IMR-90 (cell line): Measurements from ENCODE around the gene UBASH3A. TPM values are rescaled to one million over a fixed set of nuclear protein-coding genes. Genes with fewer than 3 reads are reported as not detected.

ENCODE experiments used
- ATAC-seq: fragments of 200-7000 bp; cut with Tn5 transposase; 2 replicates; pipeline ENCODE4 v1.9.1; 2020; ENCODE audit warnings: low read depth, mild to moderate bottlenecking, moderate library complexity
- BruUV-seq: library from RNA; stranded (reverse); fragments of 400-500 nt; replicated peaks from 2 replicates; lab custom pipeline; 2021; lab: Mats Ljungman, UMichigan
- CTCF ChIA-PET: fragments of 300-600 bp; formaldehyde crosslinking; extraction: SDS; loops from one replicate; lab custom pipeline; 2021; ENCODE audit warnings: antibody characterized with exemption; lab: Yijun Ruan, JAX
- POLR2A ChIA-PET: fragments of 300-600 bp; sonication (Branson Sonifier 250); formaldehyde crosslinking; loops from one replicate; lab custom pipeline; 2022; ENCODE audit warnings: antibody characterized with exemption; ENCODE audit not compliant: unreplicated experiment; lab: Charles Lee
- DNase-seq: peaks from one replicate; pipeline ENCODE4 v3.0.0; 2013
- H2AFZ ChIP-seq: replicated peaks from 2 replicates; pipeline ENCODE3; 2013; ENCODE audit warnings: low read length, mild to moderate bottlenecking; ENCODE audit not compliant: poor library complexity
- H2AK5ac ChIP-seq: 2 replicates; pipeline ENCODE4 v1.6.1; 2013; ENCODE audit warnings: low read depth, low read length, inconsistent platforms
- H2AK9ac ChIP-seq: replicated peaks from 2 replicates; pipeline ENCODE3; 2013; ENCODE audit warnings: mild to moderate bottlenecking, low read depth, low read length, moderate library complexity; ENCODE audit not compliant: poor library complexity
- H2BK120ac ChIP-seq: 2 replicates; pipeline ENCODE4 v1.6.1; 2013; ENCODE audit warnings: low read depth, low read length, inconsistent platforms
- H2BK15ac ChIP-seq: 3 replicates; pipeline ENCODE4 v1.6.1; 2013; ENCODE audit warnings: low read depth, low read length, inconsistent platforms
- H2BK20ac ChIP-seq: 2 replicates; pipeline ENCODE4 v1.6.1; 2013; ENCODE audit warnings: low read depth, mild to moderate bottlenecking, inconsistent platforms, low read length, moderate library complexity
- H2BK5ac ChIP-seq: 2 replicates; pipeline ENCODE4 v1.6.1; 2013; ENCODE audit warnings: mild to moderate bottlenecking, low read depth, low read length, inconsistent platforms; ENCODE audit not compliant: poor library complexity, severe bottlenecking
- H3K14ac ChIP-seq: replicated peaks from 2 replicates; pipeline ENCODE4 v1.6.1; 2013; ENCODE audit warnings: low read depth, low read length, inconsistent platforms
- H3K18ac ChIP-seq: 2 replicates; pipeline ENCODE4 v1.6.1; 2013; ENCODE audit warnings: low read depth, low read length, control low read depth
- H3K23ac ChIP-seq: 2 replicates; pipeline ENCODE4 v1.6.1; 2013; ENCODE audit warnings: low read depth, low read length, inconsistent platforms
- H3K27ac ChIP-seq: 2 replicates; pipeline ENCODE4 v1.5.1; 2013; ENCODE audit warnings: mild to moderate bottlenecking, control low read depth, low read length; ENCODE audit not compliant: insufficient read depth
- H3K27me3 ChIP-seq: 2 replicates; pipeline ENCODE4 v1.6.1; 2013; ENCODE audit warnings: low read length; ENCODE audit not compliant: control insufficient read depth, insufficient read depth
- H3K36me3 ChIP-seq: 2 replicates; pipeline ENCODE4 v1.6.1; 2013; ENCODE audit warnings: low read length, mixed read lengths; ENCODE audit not compliant: control insufficient read depth, insufficient read depth
- H3K4ac ChIP-seq: 2 replicates; pipeline ENCODE4 v1.6.1; 2013; ENCODE audit warnings: low read depth, low read length, inconsistent platforms
- H3K4me1 ChIP-seq: 2 replicates; pipeline ENCODE4 v1.6.1; 2013; ENCODE audit warnings: low read length, mixed read lengths; ENCODE audit not compliant: control insufficient read depth, insufficient read depth
- H3K4me2 ChIP-seq: 2 replicates; pipeline ENCODE4 v1.6.1; 2013; ENCODE audit warnings: low read depth, mild to moderate bottlenecking, control low read depth, low read length, moderate library complexity
- H3K4me3 ChIP-seq: 2 replicates; pipeline ENCODE4 v1.5.1; 2013; ENCODE audit warnings: low read depth, mild to moderate bottlenecking, control low read depth, low read length, moderate library complexity; ENCODE audit not compliant: insufficient read depth
- H3K56ac ChIP-seq: 2 replicates; pipeline ENCODE4 v1.6.1; 2013; ENCODE audit warnings: low read length, inconsistent platforms; ENCODE audit not compliant: insufficient read depth; ENCODE audit errors: extremely low read depth
- H3K79me1 ChIP-seq, 2 experiments: 2 replicates each; pipeline ENCODE4 v1.6.1; 2013; ENCODE audit warnings: low read length in 2 of 2, inconsistent platforms in 1 of 2, low read depth in 1 of 2
- H3K9ac ChIP-seq: 2 replicates; pipeline ENCODE4 v1.6.1; 2013; ENCODE audit warnings: low read depth, low read length, control low read depth
- H3K9me1 ChIP-seq: 2 replicates; pipeline ENCODE4 v1.6.1; 2013; ENCODE audit warnings: low read length, inconsistent platforms; ENCODE audit not compliant: insufficient read depth
- H3K9me3 ChIP-seq: 2 replicates; pipeline ENCODE4 v1.6.1; 2013; ENCODE audit warnings: low read length; ENCODE audit not compliant: control insufficient read depth, insufficient read depth
- H4K20me1 ChIP-seq: 2 replicates; pipeline ENCODE4 v1.6.1; 2013; ENCODE audit warnings: low read length, inconsistent platforms; ENCODE audit not compliant: insufficient read depth
- H4K5ac ChIP-seq: 2 replicates; pipeline ENCODE4 v1.6.1; 2013; ENCODE audit warnings: mild to moderate bottlenecking, low read depth, low read length, control low read depth
- H4K8ac ChIP-seq, 2 experiments: 2 replicates each; pipeline ENCODE4 v1.6.1; 2013; ENCODE audit warnings: low read depth in 2 of 2, low read length in 2 of 2, control low read depth in 1 of 2, inconsistent platforms in 1 of 2
- H4K91ac ChIP-seq: 2 replicates; pipeline ENCODE4 v1.6.1; 2013; ENCODE audit warnings: low read depth, low read length, inconsistent platforms; ENCODE audit not compliant: insufficient read depth
- BHLHE40 ChIP-seq: fragments of 150-350 bp; IDR thresholded peaks from 2 replicates; pipeline ENCODE4 v1.6.1; 2016; ENCODE audit warnings: mild to moderate bottlenecking, low read depth, low read length
- CEBPB ChIP-seq: IDR thresholded peaks from 2 replicates; pipeline ENCODE4 v1.6.1; 2012; ENCODE audit warnings: low read depth, low read length, improper control_type of control experiment
- CHD1 ChIP-seq: IDR thresholded peaks from 2 replicates; pipeline ENCODE4 v1.6.1; 2012; ENCODE audit warnings: low read depth, low read length, improper control_type of control experiment
- FOS ChIP-seq: fragments of 150-350 bp; IDR thresholded peaks from 2 replicates; pipeline ENCODE4 v1.6.1; 2016; ENCODE audit warnings: low read depth, low read length
- MAFK ChIP-seq: IDR thresholded peaks from 2 replicates; pipeline ENCODE4 v1.6.1; 2012; ENCODE audit warnings: low read depth, low read length, improper control_type of control experiment
- MAZ ChIP-seq: IDR thresholded peaks from 2 replicates; pipeline ENCODE4 v1.6.1; 2012; ENCODE audit warnings: low read depth, mild to moderate bottlenecking, low read length, improper control_type of control experiment, moderate library complexity, borderline replicate concordance
- MXI1 ChIP-seq: IDR thresholded peaks from 2 replicates; pipeline ENCODE4 v1.6.1; 2012; ENCODE audit warnings: low read depth, mild to moderate bottlenecking, low read length, moderate library complexity, borderline replicate concordance
- NFE2L2 ChIP-seq: fragments of 150-350 bp; IDR thresholded peaks from 2 replicates; pipeline ENCODE4 v1.6.1; 2016; ENCODE audit warnings: low read depth, mild to moderate bottlenecking, low read length
- POLR2A ChIP-seq: IDR thresholded peaks from 2 replicates; pipeline ENCODE4 v1.6.1; 2012; ENCODE audit warnings: mild to moderate bottlenecking, low read depth, low read length
- RAD21 ChIP-seq: IDR thresholded peaks from 2 replicates; pipeline ENCODE4 v1.6.1; 2012; ENCODE audit warnings: low read length, improper control_type of control experiment
- RCOR1 ChIP-seq: IDR thresholded peaks from 2 replicates; pipeline ENCODE4 v1.6.1; 2012; ENCODE audit warnings: mild to moderate bottlenecking, low read length, improper control_type of control experiment; ENCODE audit not compliant: insufficient replicate concordance
- RFX5 ChIP-seq: IDR thresholded peaks from 2 replicates; pipeline ENCODE4 v1.8.0; 2012; ENCODE audit warnings: low read depth, mild to moderate bottlenecking, low read length, moderate library complexity
- SMC3 ChIP-seq: fragments of 150-350 bp; IDR thresholded peaks from 2 replicates; pipeline ENCODE4 v1.6.1; 2016; ENCODE audit warnings: low read depth, mild to moderate bottlenecking, antibody characterized with exemption, low read length, moderate library complexity
- WGBS, 2 experiments: methylation state at CpG; one replicate each; pipeline versions ENCODE4 v1.1.5 to v1.1.7; 2013; ENCODE audit warnings: missing lambda C conversion rate in 2 of 2; ENCODE audit not compliant: insufficient read length in 1 of 2; ENCODE audit errors: extremely low coverage in 2 of 2; 5-methylcytosine and 5-hydroxymethylcytosine counted together
- dilution Hi-C: fragments of 300-500 bp; cut with HindIII; formaldehyde crosslinking; loops from one replicate; pipeline ENCODE4 v1.14.3; 2018; ENCODE audit warnings: low sequenced_read_pairs; ENCODE audit not compliant: unreplicated experiment
- in situ Hi-C: fragments of 300-500 bp; cut with MboI; formaldehyde crosslinking; loops from 3 replicates; pipeline ENCODE4 v1.14.3; 2019; ENCODE audit warnings: low sequenced_read_pairs, inconsistent platforms, mixed read lengths
- intact Hi-C: fragments of 100-400 bp; cut with micrococcal nuclease; formaldehyde crosslinking; loops from 2 replicates; pipeline ENCODE4 v1.10.0; 2022
- polyA plus RNA-seq, 3 experiments: library from polyadenylated mRNA; depleted of rRNA; stranded (reverse); fragments of >200 nt; gene quantifications; 2 replicates each; pipeline ENCODE4 v1.2.3, GENCODE V29; 2012; ENCODE audit warnings: low replicate concordance in 1 of 3
- total RNA-seq: library from RNA; depleted of rRNA; stranded (reverse); fragments of >200 nt; gene quantifications from 2 replicates; pipeline ENCODE4 v1.2.3, GENCODE V29; 2012
- TF ChIP-seq, protein P1 (sequence below): fragments of 150-350 bp; IDR thresholded peaks from 2 replicates; pipeline ENCODE4 v1.6.1; 2016; ENCODE audit warnings: low read depth, mild to moderate bottlenecking, low read length, moderate library complexity, borderline replicate concordance
- TF ChIP-seq, protein P2 (sequence below): fragments of 150-350 bp; IDR thresholded peaks from 2 replicates; pipeline ENCODE4 v1.6.1; 2017; ENCODE audit warnings: mild to moderate bottlenecking, antibody characterized with exemption, low read length, low read depth
- TF ChIP-seq, protein P3 (sequence below): conservative IDR thresholded peaks from 2 replicates; pipeline ENCODE4 v1.5.1; 2012; ENCODE audit warnings: mild to moderate bottlenecking, low read depth, low read length, improper control_type of control experiment

Gene UBASH3A
- total and polyA plus RNA-seq, 2 of the 4 experiments (the other 2 are of a cell fraction) = not detected

DNA sequence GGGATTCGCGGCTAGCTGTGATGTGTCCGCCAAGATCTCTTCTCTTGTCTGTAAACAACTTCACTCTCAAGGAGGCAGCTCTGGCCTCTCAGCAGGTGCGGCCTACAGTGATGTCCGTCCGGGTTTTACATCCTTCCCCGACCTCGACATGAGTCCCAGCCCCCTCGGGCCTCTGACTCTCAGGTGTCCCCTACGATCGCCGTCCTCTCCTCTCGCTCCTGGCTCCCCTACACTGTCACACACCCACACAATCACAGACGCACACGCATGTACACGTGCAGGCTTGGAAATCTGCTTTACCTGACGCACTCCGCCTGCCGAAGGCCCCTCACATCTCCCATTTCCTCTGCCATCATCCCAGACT, 93.1 kb downstream of the UBASH3A start:
- Histone ChIP-seq H3K9me1 (0 out of 2 replicates have a peak, but pooled peaks cover 4% of the 10 kb centered on the region), H3K9me3 (no peaks in the 10 kb centered on the region), H2BK5ac (no peak overlapping the region), H4K8ac (peak overlapping the region; percentile 9 to 29; a peak in 2 of 4 replicates), H3K23ac (no peak overlapping the region), H2AK9ac (no peak overlapping the region), H3K79me1 (no peaks in the 10 kb centered on the region), H2AK5ac (no peak overlapping the region), H3K4me1 (no peaks in the 10 kb centered on the region), H3K9ac (peak overlapping the region; percentile 6; the same call in 1 of the 2 replicates), H3K4ac (no peak overlapping the region), H3K27ac (no peak overlapping the region), H3K14ac (no peak overlapping the region), H2AFZ (peak overlapping the region; percentile 98), H2BK20ac (no peak overlapping the region), H3K27me3 (peaks cover 7% of the 10 kb centered on the region), H4K91ac (no peak overlapping the region; the same call in 1 of the 2 replicates), H4K5ac (no peak overlapping the region), H3K4me3 (peak overlapping the region; percentile 52), H4K20me1 (no peaks in the 10 kb centered on the region), H2BK120ac (no peak overlapping the region), H3K18ac (no peak overlapping the region), H3K56ac (0 out of 2 replicates have a peak overlapping the region, but pooled peaks have one; percentile 10), H3K4me2 (peak overlapping the region; percentile 71), H2BK15ac (no peak overlapping the region), H3K36me3 (no peaks in the 10 kb centered on the region)
- DNase-seq (no peak), ATAC-seq (no peak)
- intact Hi-C loops (no loop called here), in situ Hi-C loops (no loop called here), dilution Hi-C loops (no loop called here)
- ChIA-PET CTCF (no interaction called here), POLR2A (no interaction called here)
- TF ChIP-seq NFE2L2 (no peak), RCOR1 (no peak), POLR2A (no peak), SMC3 (no peak), BHLHE40 (no peak), RFX5 (no peak), CHD1 (no peak), FOS (no peak), MXI1 (no peak), CEBPB (no peak), MAZ (no peak), RAD21 (no peak), MAFK (no peak)
- TF ChIP-seq, protein P1, sequence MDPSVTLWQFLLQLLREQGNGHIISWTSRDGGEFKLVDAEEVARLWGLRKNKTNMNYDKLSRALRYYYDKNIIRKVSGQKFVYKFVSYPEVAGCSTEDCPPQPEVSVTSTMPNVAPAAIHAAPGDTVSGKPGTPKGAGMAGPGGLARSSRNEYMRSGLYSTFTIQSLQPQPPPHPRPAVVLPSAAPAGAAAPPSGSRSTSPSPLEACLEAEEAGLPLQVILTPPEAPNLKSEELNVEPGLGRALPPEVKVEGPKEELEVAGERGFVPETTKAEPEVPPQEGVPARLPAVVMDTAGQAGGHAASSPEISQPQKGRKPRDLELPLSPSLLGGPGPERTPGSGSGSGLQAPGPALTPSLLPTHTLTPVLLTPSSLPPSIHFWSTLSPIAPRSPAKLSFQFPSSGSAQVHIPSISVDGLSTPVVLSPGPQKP = no peak
- TF ChIP-seq, protein P2, sequence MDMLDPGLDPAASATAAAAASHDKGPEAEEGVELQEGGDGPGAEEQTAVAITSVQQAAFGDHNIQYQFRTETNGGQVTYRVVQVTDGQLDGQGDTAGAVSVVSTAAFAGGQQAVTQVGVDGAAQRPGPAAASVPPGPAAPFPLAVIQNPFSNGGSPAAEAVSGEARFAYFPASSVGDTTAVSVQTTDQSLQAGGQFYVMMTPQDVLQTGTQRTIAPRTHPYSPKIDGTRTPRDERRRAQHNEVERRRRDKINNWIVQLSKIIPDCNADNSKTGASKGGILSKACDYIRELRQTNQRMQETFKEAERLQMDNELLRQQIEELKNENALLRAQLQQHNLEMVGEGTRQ = no peak
- TF ChIP-seq, protein P3, sequence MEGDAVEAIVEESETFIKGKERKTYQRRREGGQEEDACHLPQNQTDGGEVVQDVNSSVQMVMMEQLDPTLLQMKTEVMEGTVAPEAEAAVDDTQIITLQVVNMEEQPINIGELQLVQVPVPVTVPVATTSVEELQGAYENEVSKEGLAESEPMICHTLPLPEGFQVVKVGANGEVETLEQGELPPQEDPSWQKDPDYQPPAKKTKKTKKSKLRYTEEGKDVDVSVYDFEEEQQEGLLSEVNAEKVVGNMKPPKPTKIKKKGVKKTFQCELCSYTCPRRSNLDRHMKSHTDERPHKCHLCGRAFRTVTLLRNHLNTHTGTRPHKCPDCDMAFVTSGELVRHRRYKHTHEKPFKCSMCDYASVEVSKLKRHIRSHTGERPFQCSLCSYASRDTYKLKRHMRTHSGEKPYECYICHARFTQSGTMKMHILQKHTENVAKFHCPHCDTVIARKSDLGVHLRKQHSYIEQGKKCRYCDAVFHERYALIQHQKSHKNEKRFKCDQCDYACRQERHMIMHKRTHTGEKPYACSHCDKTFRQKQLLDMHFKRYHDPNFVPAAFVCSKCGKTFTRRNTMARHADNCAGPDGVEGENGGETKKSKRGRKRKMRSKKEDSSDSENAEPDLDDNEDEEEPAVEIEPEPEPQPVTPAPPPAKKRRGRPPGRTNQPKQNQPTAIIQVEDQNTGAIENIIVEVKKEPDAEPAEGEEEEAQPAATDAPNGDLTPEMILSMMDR = no peak
- BruUV-seq = no TSS peak
- 3% methylated on average over 6 of the region's 19 CpGs; no CpG with 5 or more reads in 1 of the 2 experiments for WGBS, 2 experiments
